H1 (cell line): ENCODE results near the gene TYRO3. TPM values are rescaled to one million over a fixed set of nuclear protein-coding genes. Genes with fewer than 3 reads are reported as not detected.
A peak's percentile ranks its signal among the peaks of the same experiment; 100 is the strongest.

Source experiments
- CTCF ChIA-PET: fragments of 300-600 bp; sonication (Branson Sonifier 250); formaldehyde crosslinking; loops from one replicate; lab custom pipeline; 2021; ENCODE audit not compliant: partially characterized antibody; lab: Charles Lee
- POLR2A ChIA-PET: fragments of 300-600 bp; sonication (Branson Sonifier 250); formaldehyde crosslinking; loops from one replicate; lab custom pipeline; 2021; ENCODE audit warnings: inconsistent platforms; ENCODE audit not compliant: partially characterized antibody; lab: Charles Lee
- DNase-seq, 2 experiments: peaks; one replicate each; pipeline versions ENCODE4 v3.0.0 to v3.0.0-alpha.2; 2010 to 2022; ENCODE audit warnings: low spot score in 2 of 2, low read depth in 1 of 2, mixed read lengths in 1 of 2
- FAIRE-seq: peaks from 2 replicates; lab custom pipeline; 2011; peaks lifted over from hg19 to GRCh38; lab: Jason Lieb, UNC
- H2AFZ ChIP-seq: 2 replicates; pipeline ENCODE4 v1.8.1; 2012; ENCODE audit warnings: low read length, inconsistent platforms
- H2AK5ac ChIP-seq: 2 replicates; pipeline ENCODE4 v1.6.1; 2013; ENCODE audit warnings: low read depth, low read length
- H2BK120ac ChIP-seq: replicated peaks from 2 replicates; pipeline ENCODE3; 2013; ENCODE audit warnings: low read depth, low read length, inconsistent platforms
- H2BK12ac ChIP-seq: 2 replicates; pipeline ENCODE4 v1.6.1; 2013; ENCODE audit warnings: low read depth, low read length
- H2BK15ac ChIP-seq: 2 replicates; pipeline ENCODE4 v1.6.1; 2013; ENCODE audit warnings: low read length
- H2BK20ac ChIP-seq: 2 replicates; pipeline ENCODE4 v1.6.1; 2013; ENCODE audit warnings: low read length
- H2BK5ac ChIP-seq: 2 replicates; pipeline ENCODE4 v1.6.1; 2013; ENCODE audit warnings: low read depth, low read length
- H3K14ac ChIP-seq: 2 replicates; pipeline ENCODE4 v1.6.1; 2013; ENCODE audit warnings: inconsistent platforms; ENCODE audit not compliant: insufficient read length
- H3K18ac ChIP-seq: 2 replicates; pipeline ENCODE4 v1.6.1; 2013; ENCODE audit warnings: low read length; ENCODE audit errors: extremely low read depth
- H3K23ac ChIP-seq: 2 replicates; pipeline ENCODE4 v1.6.1; 2013; ENCODE audit warnings: inconsistent platforms; ENCODE audit not compliant: insufficient read length
- H3K23me2 ChIP-seq: 2 replicates; pipeline ENCODE4 v1.6.1; 2013; ENCODE audit warnings: low read depth, low read length
- H3K27ac ChIP-seq: 2 replicates; pipeline ENCODE4 v1.6.1; 2011; ENCODE audit warnings: low read depth, low read length, inconsistent platforms
- H3K27me3 ChIP-seq, 4 experiments: replicated peaks in 1 of 4; 1 replicate in 1 of 4; 2 replicates in 3 of 4; pipeline versions ENCODE4 v1.6.1 to v1.8.1; 2011 to 2013; ENCODE audit warnings: low read length in 3 of 4, mild to moderate bottlenecking in 3 of 4, inconsistent platforms in 2 of 4, mixed read lengths in 2 of 4, moderate library complexity in 1 of 4; ENCODE audit not compliant: control insufficient read depth in 3 of 4, insufficient read depth in 3 of 4; ENCODE audit errors: extremely low read depth in 1 of 4
- H3K36me3 ChIP-seq, 4 experiments: 2 replicates each; pipeline versions ENCODE4 v1.6.1 to v1.8.1; 2011 to 2013; ENCODE audit warnings: mild to moderate bottlenecking in 4 of 4, low read length in 3 of 4, moderate library complexity in 2 of 4, control low read depth in 1 of 4, inconsistent platforms in 1 of 4; ENCODE audit not compliant: insufficient read depth in 4 of 4, control insufficient read depth in 2 of 4
- H3K4ac ChIP-seq: replicated peaks from 2 replicates; pipeline ENCODE3; 2013; ENCODE audit warnings: low read length, low read depth, mixed read lengths, inconsistent platforms; ENCODE audit not compliant: insufficient read length
- H3K4me1 ChIP-seq, 4 experiments: replicated peaks in 1 of 4; 1 replicate in 1 of 4; 2 replicates in 3 of 4; pipeline versions ENCODE4 v1.6.1 to v1.8.1; 2011 to 2013; ENCODE audit warnings: low read length in 3 of 4, inconsistent platforms in 2 of 4, mixed read lengths in 1 of 4; ENCODE audit not compliant: insufficient read depth in 4 of 4, control insufficient read depth in 3 of 4
- H3K4me2 ChIP-seq, 2 experiments: 2 replicates each; pipeline versions ENCODE4 v1.6.1 to v1.8.1; 2011 to 2013; ENCODE audit warnings: low read depth in 2 of 2, low read length in 2 of 2, control low read depth in 1 of 2, inconsistent platforms in 1 of 2, mild to moderate bottlenecking in 1 of 2; ENCODE audit not compliant: insufficient read depth in 1 of 2
- H3K4me3 ChIP-seq, 4 experiments: fragments of 200-600, 300-600 bp in 1 of 4; sonication (generic), shearing (Covaris generic), sonication (Bioruptor Twin) in 1 of 4; 2 replicates each; pipeline versions ENCODE4 v1.5.1 to v1.8.1; 2011 to 2016; ENCODE audit warnings: low read length in 4 of 4, low read depth in 3 of 4, control low read depth in 2 of 4, inconsistent platforms in 2 of 4, mild to moderate bottlenecking in 2 of 4, mixed read lengths in 1 of 4, moderate library complexity in 1 of 4; ENCODE audit not compliant: insufficient read depth in 2 of 4; ENCODE audit errors: extremely low read depth in 1 of 4
- H3K56ac ChIP-seq: replicated peaks from 2 replicates; pipeline ENCODE3; 2013; ENCODE audit warnings: low read depth, mild to moderate bottlenecking, mixed read lengths, low read length, inconsistent platforms; ENCODE audit not compliant: insufficient read length
- H3K79me1 ChIP-seq: 2 replicates; pipeline ENCODE4 v1.6.1; 2013; ENCODE audit warnings: low read depth, low read length, control low read depth
- H3K79me2 ChIP-seq, 2 experiments: 2 replicates each; pipeline versions ENCODE4 v1.6.1 to v1.8.1; 2012 to 2013; ENCODE audit warnings: low read length in 2 of 2, mild to moderate bottlenecking in 2 of 2, inconsistent platforms in 1 of 2; ENCODE audit not compliant: insufficient read depth in 2 of 2, control insufficient read depth in 1 of 2
- H3K9ac ChIP-seq, 4 experiments: replicated peaks in 1 of 4; 1 replicate in 1 of 4; 2 replicates in 3 of 4; pipeline versions ENCODE4 v1.6.1 to v1.8.1; 2011 to 2013; ENCODE audit warnings: low read depth in 3 of 4, low read length in 3 of 4, control low read depth in 2 of 4, mild to moderate bottlenecking in 2 of 4, moderate library complexity in 2 of 4, inconsistent platforms in 1 of 4; ENCODE audit errors: extremely low read depth in 1 of 4
- H3K9me3 ChIP-seq, 2 experiments: 2 replicates each; pipeline versions ENCODE4 v1.6.1 to v1.8.1; 2012 to 2013; ENCODE audit warnings: mild to moderate bottlenecking in 2 of 2, moderate library complexity in 2 of 2, control low read depth in 1 of 2, inconsistent platforms in 1 of 2, low read depth in 1 of 2, low read length in 1 of 2, mixed read lengths in 1 of 2; ENCODE audit not compliant: insufficient read depth in 2 of 2
- H4K20me1 ChIP-seq, 2 experiments: replicated peaks in 1 of 2; 2 replicates each; pipeline versions ENCODE3 to v1.8.1; 2011 to 2013; ENCODE audit warnings: inconsistent platforms in 2 of 2, low read length in 2 of 2, mild to moderate bottlenecking in 1 of 2; ENCODE audit not compliant: insufficient read depth in 2 of 2, control insufficient read depth in 1 of 2
- H4K5ac ChIP-seq: 2 replicates; pipeline ENCODE4 v1.6.1; 2013; ENCODE audit warnings: low read length, low read depth, mixed read lengths, inconsistent platforms; ENCODE audit not compliant: insufficient read length
- H4K8ac ChIP-seq: 2 replicates; pipeline ENCODE4 v1.8.0; 2013; ENCODE audit warnings: mild to moderate bottlenecking, moderate library complexity, low read length, inconsistent platforms; ENCODE audit not compliant: insufficient read depth; ENCODE audit errors: extremely low read depth
- H4K91ac ChIP-seq: replicated peaks from 2 replicates; pipeline ENCODE3; 2013; ENCODE audit warnings: low read length, mixed read lengths, inconsistent platforms; ENCODE audit not compliant: insufficient read length
- ASH2L ChIP-seq: fragments of 200-600, 300-600 bp; sonication (generic); IDR thresholded peaks from one replicate; pipeline ENCODE4 v1.7.1; 2017; ENCODE audit warnings: low read length
- CEBPB ChIP-seq: IDR thresholded peaks from 2 replicates; pipeline ENCODE4 v1.6.1; 2012; ENCODE audit warnings: low read depth, low read length
- CHD1 ChIP-seq: IDR thresholded peaks from 2 replicates; pipeline ENCODE4 v1.6.1; 2012; ENCODE audit warnings: low read depth, low read length, improper control_type of control experiment
- FOSL1 ChIP-seq: IDR thresholded peaks from 2 replicates; pipeline ENCODE4 v1.6.1; 2011; ENCODE audit warnings: mild to moderate bottlenecking, low read depth, low read length, moderate library complexity; ENCODE audit not compliant: insufficient read depth
- GTF2F1 ChIP-seq: IDR thresholded peaks from 2 replicates; pipeline ENCODE4 v1.6.1; 2012; ENCODE audit warnings: low read depth, low read length, improper control_type of control experiment, borderline replicate concordance
- HDAC6 ChIP-seq: IDR thresholded peaks from one replicate; pipeline ENCODE4 v1.7.1; 2012; ENCODE audit warnings: low read depth, mild to moderate bottlenecking, inconsistent platforms, low read length, moderate library complexity
- PHF8 ChIP-seq: fragments of 200-600 bp; sonication (generic); conservative IDR thresholded peaks from 2 replicates; pipeline ENCODE4 v1.7.1; 2012; ENCODE audit warnings: low read depth, mild to moderate bottlenecking, inconsistent platforms, low read length, moderate library complexity
- POLR2AphosphoS5 ChIP-seq: IDR thresholded peaks from 2 replicates; pipeline ENCODE4 v1.6.1; 2011; ENCODE audit warnings: low read depth, low read length
- RFX5 ChIP-seq: IDR thresholded peaks from 2 replicates; pipeline ENCODE4 v1.6.1; 2011; ENCODE audit warnings: low read depth, low read length, improper control_type of control experiment, borderline replicate concordance
- SP1 ChIP-seq: IDR thresholded peaks from 2 replicates; pipeline ENCODE4 v1.6.1; 2011; ENCODE audit warnings: low read depth, low read length
- TEAD4 ChIP-seq: IDR thresholded peaks from 2 replicates; pipeline ENCODE4 v1.6.1; 2012; ENCODE audit warnings: low read depth, low read length, inconsistent platforms, mixed read lengths
- WGBS, 2 experiments: shearing (Covaris generic) in 1 of 2; methylation state at CpG; one replicate each; pipeline versions ENCODE4 v1.1.6 to v1.1.7; 2013 to 2015; ENCODE audit warnings: low lambda C conversion rate in 2 of 2, mixed read lengths in 2 of 2, inconsistent platforms in 1 of 2, low coverage in 1 of 2, missing lambda C conversion rate in 1 of 2; ENCODE audit not compliant: insufficient replicate concordance in 2 of 2, insufficient coverage in 1 of 2, insufficient read length in 1 of 2; ENCODE audit errors: extremely low coverage in 1 of 2, missing lambda C conversion rate in 1 of 2; 5-methylcytosine and 5-hydroxymethylcytosine counted together
- polyA plus RNA-seq, 7 experiments: library from polyadenylated mRNA; depleted of rRNA in 3 of 7; stranded (reverse) in 5 of 7; unstranded in 2 of 7; fragments of >200 nt in 5 of 7; fragments of 200-250 nt in 2 of 7; gene quantifications; 1 replicate in 5 of 7; 2 replicates in 1 of 7; 4 replicates in 1 of 7; pipeline versions ENCODE4 v1.2.1 to v1.2.3, GENCODE V29; 2011 to 2013; ENCODE audit warnings: missing spikeins in 2 of 7, mixed read lengths in 2 of 7
- total RNA-seq: library from RNA; stranded (reverse); fragmentation: NEBNext Ultra II Directional; extraction: Animal tissue kit (Norgen Biotek cat#: 25700); gene quantifications from 2 replicates; pipeline ENCODE4 v1.2.1, GENCODE V29; 2021

The TYRO3 gene
- total and polyA plus RNA-seq, 2 of the 8 experiments (the other 6 are each of a cell fraction or from before 2014, with no cell fraction given) = 82.7 to 98.8 TPM

DNA sequence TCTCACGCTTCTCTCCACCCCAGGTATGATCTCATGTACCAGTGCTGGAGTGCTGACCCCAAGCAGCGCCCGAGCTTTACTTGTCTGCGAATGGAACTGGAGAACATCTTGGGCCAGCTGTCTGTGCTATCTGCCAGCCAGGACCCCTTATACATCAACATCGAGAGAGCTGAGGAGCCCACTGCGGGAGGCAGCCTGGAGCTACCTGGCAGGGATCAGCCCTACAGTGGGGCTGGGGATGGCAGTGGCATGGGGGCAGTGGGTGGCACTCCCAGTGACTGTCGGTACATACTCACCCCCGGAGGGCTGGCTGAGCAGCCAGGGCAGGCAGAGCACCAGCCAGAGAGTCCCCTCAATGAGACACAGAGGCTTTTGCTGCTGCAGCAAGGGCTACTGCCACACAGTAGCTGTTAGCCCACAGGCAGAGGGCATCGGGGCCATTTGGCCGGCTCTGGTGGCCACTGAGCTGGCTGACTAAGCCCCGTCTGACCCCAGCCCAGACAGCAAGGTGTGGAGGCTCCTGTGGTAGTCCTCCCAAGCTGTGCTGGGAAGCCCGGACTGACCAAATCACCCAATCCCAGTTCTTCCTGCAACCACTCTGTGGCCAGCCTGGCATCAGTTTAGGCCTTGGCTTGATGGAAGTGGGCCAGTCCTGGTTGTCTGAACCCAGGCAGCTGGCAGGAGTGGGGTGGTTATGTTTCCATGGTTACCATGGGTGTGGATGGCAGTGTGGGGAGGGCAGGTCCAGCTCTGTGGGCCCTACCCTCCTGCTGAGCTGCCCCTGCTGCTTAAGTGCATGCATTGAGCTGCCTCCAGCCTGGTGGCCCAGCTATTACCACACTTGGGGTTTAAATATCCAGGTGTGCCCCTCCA, 19.1 kb downstream of the TYRO3 start:
- Histone ChIP-seq H2BK20ac (no peak overlapping the region), H3K9me3 (no peaks in the 10 kb centered on the region), H2BK12ac (no peak overlapping the region), H3K4me1 (peaks cover 0 to 8% (median 0%) of the 10 kb centered on the region in 4 experiments; a peak in 2 of 7 replicates), H3K27ac (no peak overlapping the region; the same call in 1 of the 2 replicates), H2BK5ac (peak overlapping the region; percentile 35; the same call in 1 of the 2 replicates), H3K36me3 (peaks cover 11 to 43% (median 21%) of the 10 kb centered on the region in 4 experiments; a peak in 7 of 8 replicates), H3K56ac (no peak overlapping the region), H3K23ac (no peak overlapping the region), H2BK15ac (no peak overlapping the region), H2AFZ (no peak overlapping the region), H2AK5ac (no peak overlapping the region), H3K79me1 (no peaks in the 10 kb centered on the region; the same call in 1 of the 2 replicates), H4K5ac (no peak overlapping the region), H2BK120ac (no peak overlapping the region), H3K27me3 (no peaks in the 10 kb centered on the region), H4K20me1 (peaks cover 0 to 4% of the 10 kb centered on the region in 2 experiments), H3K9ac (no peak overlapping the region), H3K4me2 (no peak overlapping the region), H4K8ac (peak overlapping the region; percentile 35; the same call in 1 of the 2 replicates), H3K4ac (no peak overlapping the region), H3K23me2 (no peaks in the 10 kb centered on the region), H3K79me2 (no peaks in the 10 kb centered on the region), H3K4me3 (no peak overlapping the region), H4K91ac (no peak overlapping the region), H3K18ac (no peak overlapping the region), H3K14ac (no peak overlapping the region)
- FAIRE-seq = no peak
- DNase-seq = no peak
- ChIA-PET POLR2A (interaction anchor here (0.8 to 29.7 kb wide), 4 partner anchors 10 to 196 kb away, joined by 3 to 643 read pairs (median 6); partner anchors contain the start of gene TYRO3), CTCF (interaction anchor here (0.6 to 7.2 kb wide), 8 partner anchors 8 to 233 kb away, joined by 3 to 80 read pairs (median 9); no protein-coding TSS in a partner anchor)
- WGBS, 2 experiments = 96% methylated on average over 12 of the region's 12 CpGs; no CpG with 5 or more reads in 1 of the 2 experiments
- TF ChIP-seq RFX5 (no peak), PHF8 (no peak), HDAC6 (no peak), ASH2L (no peak), TEAD4 (no peak), FOSL1 (no peak), GTF2F1 (no peak), CEBPB (no peak), SP1 (no peak), CHD1 (no peak), POLR2AphosphoS5 (no peak)
